GM12873 (cell line): Measurements from ENCODE around the gene SH3RF1.

ENCODE experiments used
- CTCF ChIP-seq: IDR thresholded peaks from 2 replicates; pipeline ENCODE4 v1.5.1; 2012; ENCODE audit warnings: low read depth, mild to moderate bottlenecking, moderate library complexity, low read length, control low read depth; ENCODE audit not compliant: insufficient read depth; ENCODE audit errors: missing control alignments

The SH3RF1 gene

GRCh38 chr4:169283114-169283509, 12.4 kb upstream of the SH3RF1 start:
- TF ChIP-seq CTCF: no peak

GRCh38 chr4:169282429-169283113, 11.8 kb upstream of the SH3RF1 start:
- no peak for TF ChIP-seq CTCF

- TF ChIP-seq CTCF: no peak
These were observed 8.4 kb upstream of the SH3RF1 start for GRCh38 chr4:169279108-169279507.

- TF ChIP-seq CTCF: no peak
These were observed 7.9 kb upstream of the SH3RF1 start for GRCh38 chr4:169278624-169279023.

- TF ChIP-seq CTCF: no peak
These were observed 4.4 kb upstream of the SH3RF1 start for GRCh38 chr4:169275180-169275579.

- TF ChIP-seq CTCF: no peak
These were observed 3.3 kb upstream of the SH3RF1 start for GRCh38 chr4:169274033-169274432.

GRCh38 chr4:169272265-169272886, 1.6 kb upstream of the SH3RF1 start:
- TF ChIP-seq CTCF: no peak

GRCh38 chr4:169271692-169272007, 894 bp upstream of the SH3RF1 start:
- no peak for TF ChIP-seq CTCF
